IMR-90 (cell line): Measurements from ENCODE around the gene TBC1D9. TPM values are rescaled to one million over a fixed set of nuclear protein-coding genes. Genes with fewer than 3 reads are reported as not detected.
A peak's percentile ranks its signal among the peaks of the same experiment; 100 is the strongest.

Experiments used
- ATAC-seq: fragments of 200-7000 bp; cut with Tn5 transposase; 2 replicates; pipeline ENCODE4 v1.9.1; 2020; ENCODE audit warnings: low read depth, mild to moderate bottlenecking, moderate library complexity
- BruUV-seq: library from RNA; stranded (reverse); fragments of 400-500 nt; replicated peaks from 2 replicates; lab custom pipeline; 2021; lab: Mats Ljungman, UMichigan
- CTCF ChIA-PET: fragments of 300-600 bp; formaldehyde crosslinking; extraction: SDS; loops from one replicate; lab custom pipeline; 2021; ENCODE audit warnings: antibody characterized with exemption; lab: Yijun Ruan, JAX
- POLR2A ChIA-PET: fragments of 300-600 bp; sonication (Branson Sonifier 250); formaldehyde crosslinking; loops from one replicate; lab custom pipeline; 2022; ENCODE audit warnings: antibody characterized with exemption; ENCODE audit not compliant: unreplicated experiment; lab: Charles Lee
- DNase-seq: peaks from one replicate; pipeline ENCODE4 v3.0.0; 2013
- H2AFZ ChIP-seq: replicated peaks from 2 replicates; pipeline ENCODE3; 2013; ENCODE audit warnings: low read length, mild to moderate bottlenecking; ENCODE audit not compliant: poor library complexity
- H2AK5ac ChIP-seq: 2 replicates; pipeline ENCODE4 v1.6.1; 2013; ENCODE audit warnings: low read depth, low read length, inconsistent platforms
- H2AK9ac ChIP-seq: replicated peaks from 2 replicates; pipeline ENCODE3; 2013; ENCODE audit warnings: mild to moderate bottlenecking, low read depth, low read length, moderate library complexity; ENCODE audit not compliant: poor library complexity
- H2BK120ac ChIP-seq: 2 replicates; pipeline ENCODE4 v1.6.1; 2013; ENCODE audit warnings: low read depth, low read length, inconsistent platforms
- H2BK15ac ChIP-seq: 3 replicates; pipeline ENCODE4 v1.6.1; 2013; ENCODE audit warnings: low read depth, low read length, inconsistent platforms
- H2BK20ac ChIP-seq: 2 replicates; pipeline ENCODE4 v1.6.1; 2013; ENCODE audit warnings: low read depth, mild to moderate bottlenecking, inconsistent platforms, low read length, moderate library complexity
- H2BK5ac ChIP-seq: 2 replicates; pipeline ENCODE4 v1.6.1; 2013; ENCODE audit warnings: mild to moderate bottlenecking, low read depth, low read length, inconsistent platforms; ENCODE audit not compliant: poor library complexity, severe bottlenecking
- H3K14ac ChIP-seq: replicated peaks from 2 replicates; pipeline ENCODE4 v1.6.1; 2013; ENCODE audit warnings: low read depth, low read length, inconsistent platforms
- H3K18ac ChIP-seq: 2 replicates; pipeline ENCODE4 v1.6.1; 2013; ENCODE audit warnings: low read depth, low read length, control low read depth
- H3K23ac ChIP-seq: 2 replicates; pipeline ENCODE4 v1.6.1; 2013; ENCODE audit warnings: low read depth, low read length, inconsistent platforms
- H3K27ac ChIP-seq: 2 replicates; pipeline ENCODE4 v1.5.1; 2013; ENCODE audit warnings: mild to moderate bottlenecking, control low read depth, low read length; ENCODE audit not compliant: insufficient read depth
- H3K27me3 ChIP-seq: 2 replicates; pipeline ENCODE4 v1.6.1; 2013; ENCODE audit warnings: low read length; ENCODE audit not compliant: control insufficient read depth, insufficient read depth
- H3K36me3 ChIP-seq: 2 replicates; pipeline ENCODE4 v1.6.1; 2013; ENCODE audit warnings: low read length, mixed read lengths; ENCODE audit not compliant: control insufficient read depth, insufficient read depth
- H3K4ac ChIP-seq: 2 replicates; pipeline ENCODE4 v1.6.1; 2013; ENCODE audit warnings: low read depth, low read length, inconsistent platforms
- H3K4me1 ChIP-seq: 2 replicates; pipeline ENCODE4 v1.6.1; 2013; ENCODE audit warnings: low read length, mixed read lengths; ENCODE audit not compliant: control insufficient read depth, insufficient read depth
- H3K4me2 ChIP-seq: 2 replicates; pipeline ENCODE4 v1.6.1; 2013; ENCODE audit warnings: low read depth, mild to moderate bottlenecking, control low read depth, low read length, moderate library complexity
- H3K4me3 ChIP-seq: 2 replicates; pipeline ENCODE4 v1.5.1; 2013; ENCODE audit warnings: low read depth, mild to moderate bottlenecking, control low read depth, low read length, moderate library complexity; ENCODE audit not compliant: insufficient read depth
- H3K56ac ChIP-seq: 2 replicates; pipeline ENCODE4 v1.6.1; 2013; ENCODE audit warnings: low read length, inconsistent platforms; ENCODE audit not compliant: insufficient read depth; ENCODE audit errors: extremely low read depth
- H3K79me1 ChIP-seq, 2 experiments: 2 replicates each; pipeline ENCODE4 v1.6.1; 2013; ENCODE audit warnings: low read length in 2 of 2, inconsistent platforms in 1 of 2, low read depth in 1 of 2
- H3K9ac ChIP-seq: 2 replicates; pipeline ENCODE4 v1.6.1; 2013; ENCODE audit warnings: low read depth, low read length, control low read depth
- H3K9me1 ChIP-seq: 2 replicates; pipeline ENCODE4 v1.6.1; 2013; ENCODE audit warnings: low read length, inconsistent platforms; ENCODE audit not compliant: insufficient read depth
- H3K9me3 ChIP-seq: 2 replicates; pipeline ENCODE4 v1.6.1; 2013; ENCODE audit warnings: low read length; ENCODE audit not compliant: control insufficient read depth, insufficient read depth
- H4K20me1 ChIP-seq: 2 replicates; pipeline ENCODE4 v1.6.1; 2013; ENCODE audit warnings: low read length, inconsistent platforms; ENCODE audit not compliant: insufficient read depth
- H4K5ac ChIP-seq: 2 replicates; pipeline ENCODE4 v1.6.1; 2013; ENCODE audit warnings: mild to moderate bottlenecking, low read depth, low read length, control low read depth
- H4K8ac ChIP-seq, 2 experiments: 2 replicates each; pipeline ENCODE4 v1.6.1; 2013; ENCODE audit warnings: low read depth in 2 of 2, low read length in 2 of 2, control low read depth in 1 of 2, inconsistent platforms in 1 of 2
- H4K91ac ChIP-seq: 2 replicates; pipeline ENCODE4 v1.6.1; 2013; ENCODE audit warnings: low read depth, low read length, inconsistent platforms; ENCODE audit not compliant: insufficient read depth
- BHLHE40 ChIP-seq: fragments of 150-350 bp; IDR thresholded peaks from 2 replicates; pipeline ENCODE4 v1.6.1; 2016; ENCODE audit warnings: mild to moderate bottlenecking, low read depth, low read length
- CEBPB ChIP-seq: IDR thresholded peaks from 2 replicates; pipeline ENCODE4 v1.6.1; 2012; ENCODE audit warnings: low read depth, low read length, improper control_type of control experiment
- CTCF ChIP-seq: conservative IDR thresholded peaks from 2 replicates; pipeline ENCODE4 v1.5.1; 2012; ENCODE audit warnings: mild to moderate bottlenecking, low read depth, low read length, improper control_type of control experiment
- ELK1 ChIP-seq: fragments of 150-350 bp; IDR thresholded peaks from 2 replicates; pipeline ENCODE4 v1.6.1; 2016; ENCODE audit warnings: low read depth, mild to moderate bottlenecking, low read length, moderate library complexity, borderline replicate concordance
- MAZ ChIP-seq: IDR thresholded peaks from 2 replicates; pipeline ENCODE4 v1.6.1; 2012; ENCODE audit warnings: low read depth, mild to moderate bottlenecking, low read length, improper control_type of control experiment, moderate library complexity, borderline replicate concordance
- NFE2L2 ChIP-seq: fragments of 150-350 bp; IDR thresholded peaks from 2 replicates; pipeline ENCODE4 v1.6.1; 2016; ENCODE audit warnings: low read depth, mild to moderate bottlenecking, low read length
- POLR2A ChIP-seq: IDR thresholded peaks from 2 replicates; pipeline ENCODE4 v1.6.1; 2012; ENCODE audit warnings: mild to moderate bottlenecking, low read depth, low read length
- RAD21 ChIP-seq: IDR thresholded peaks from 2 replicates; pipeline ENCODE4 v1.6.1; 2012; ENCODE audit warnings: low read length, improper control_type of control experiment
- RCOR1 ChIP-seq: IDR thresholded peaks from 2 replicates; pipeline ENCODE4 v1.6.1; 2012; ENCODE audit warnings: mild to moderate bottlenecking, low read length, improper control_type of control experiment; ENCODE audit not compliant: insufficient replicate concordance
- RFX5 ChIP-seq: IDR thresholded peaks from 2 replicates; pipeline ENCODE4 v1.8.0; 2012; ENCODE audit warnings: low read depth, mild to moderate bottlenecking, low read length, moderate library complexity
- SMC3 ChIP-seq: fragments of 150-350 bp; IDR thresholded peaks from 2 replicates; pipeline ENCODE4 v1.6.1; 2016; ENCODE audit warnings: low read depth, mild to moderate bottlenecking, antibody characterized with exemption, low read length, moderate library complexity
- WGBS, 2 experiments: methylation state at CpG; one replicate each; pipeline versions ENCODE4 v1.1.5 to v1.1.7; 2013; ENCODE audit warnings: missing lambda C conversion rate in 2 of 2; ENCODE audit not compliant: insufficient read length in 1 of 2; ENCODE audit errors: extremely low coverage in 2 of 2; 5-methylcytosine and 5-hydroxymethylcytosine counted together
- dilution Hi-C: fragments of 300-500 bp; cut with HindIII; formaldehyde crosslinking; loops from one replicate; pipeline ENCODE4 v1.14.3; 2018; ENCODE audit warnings: low sequenced_read_pairs; ENCODE audit not compliant: unreplicated experiment
- in situ Hi-C: fragments of 300-500 bp; cut with MboI; formaldehyde crosslinking; loops from 3 replicates; pipeline ENCODE4 v1.14.3; 2019; ENCODE audit warnings: low sequenced_read_pairs, inconsistent platforms, mixed read lengths
- intact Hi-C: fragments of 100-400 bp; cut with micrococcal nuclease; formaldehyde crosslinking; loops from 2 replicates; pipeline ENCODE4 v1.10.0; 2022
- polyA plus RNA-seq, 3 experiments: library from polyadenylated mRNA; depleted of rRNA; stranded (reverse); fragments of >200 nt; gene quantifications; 2 replicates each; pipeline ENCODE4 v1.2.3, GENCODE V29; 2012; ENCODE audit warnings: low replicate concordance in 1 of 3
- total RNA-seq: library from RNA; depleted of rRNA; stranded (reverse); fragments of >200 nt; gene quantifications from 2 replicates; pipeline ENCODE4 v1.2.3, GENCODE V29; 2012
- TF ChIP-seq, protein P1 (sequence below): fragments of 150-350 bp; IDR thresholded peaks from 2 replicates; pipeline ENCODE4 v1.6.1; 2017; ENCODE audit warnings: mild to moderate bottlenecking, antibody characterized with exemption, low read length, low read depth

The TBC1D9 gene
- total and polyA plus RNA-seq, 2 of the 4 experiments (the other 2 are of a cell fraction) = 11.7 to 15.2 TPM

GRCh38 chr4:140724760-140725159, 31.4 kb downstream of the TBC1D9 start:
- peaks cover 2% of the 10 kb centered on the region; the same call in 1 of the 2 replicates for H3K9me1 ChIP-seq
- H3K14ac ChIP-seq = no peak overlapping the region
- H4K20me1 ChIP-seq = no peaks in the 10 kb centered on the region
- no peak overlapping the region for H2AK9ac ChIP-seq
- no peaks in the 10 kb centered on the region for H3K9me3 ChIP-seq
- no peak overlapping the region for H2BK5ac ChIP-seq
- H2BK20ac ChIP-seq = no peak overlapping the region
- dilution Hi-C loops (no loop called here), in situ Hi-C loops (no loop called here), intact Hi-C loops (no loop called here)
- H3K79me1 ChIP-seq = peaks cover 31 to 34% of the 10 kb centered on the region in 2 experiments
- no TSS peak for BruUV-seq
- no peaks in the 10 kb centered on the region for H3K27me3 ChIP-seq
- no peak overlapping the region for H3K27ac ChIP-seq
- H2BK15ac ChIP-seq = no peak overlapping the region
- H3K4me2 ChIP-seq = no peak overlapping the region
- peaks cover 10% of the 10 kb centered on the region for H3K4me1 ChIP-seq
- H4K91ac ChIP-seq = no peak overlapping the region
- TF ChIP-seq POLR2A = no peak
- TF ChIP-seq RAD21 = no peak
- TF ChIP-seq MAZ = no peak
- TF ChIP-seq, protein P1, sequence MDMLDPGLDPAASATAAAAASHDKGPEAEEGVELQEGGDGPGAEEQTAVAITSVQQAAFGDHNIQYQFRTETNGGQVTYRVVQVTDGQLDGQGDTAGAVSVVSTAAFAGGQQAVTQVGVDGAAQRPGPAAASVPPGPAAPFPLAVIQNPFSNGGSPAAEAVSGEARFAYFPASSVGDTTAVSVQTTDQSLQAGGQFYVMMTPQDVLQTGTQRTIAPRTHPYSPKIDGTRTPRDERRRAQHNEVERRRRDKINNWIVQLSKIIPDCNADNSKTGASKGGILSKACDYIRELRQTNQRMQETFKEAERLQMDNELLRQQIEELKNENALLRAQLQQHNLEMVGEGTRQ = no peak
- no peak for TF ChIP-seq ELK1
- TF ChIP-seq RCOR1 = no peak
- no peak for TF ChIP-seq BHLHE40
- TF ChIP-seq CEBPB = no peak
- TF ChIP-seq NFE2L2 = no peak
- no peak for TF ChIP-seq CTCF
- TF ChIP-seq RFX5 = no peak
- TF ChIP-seq SMC3 = no peak
- H3K18ac ChIP-seq = no peak overlapping the region
- no peak overlapping the region for H2AFZ ChIP-seq
- WGBS, 2 experiments = no CpG with 5 or more reads among the region's 5 CpGs
- no peak overlapping the region for H4K8ac ChIP-seq
- ChIA-PET POLR2A (no interaction called here), CTCF (no interaction called here)
- H3K56ac ChIP-seq = no peak overlapping the region
- ATAC-seq = no peak
- H3K9ac ChIP-seq = no peak overlapping the region
- H3K4ac ChIP-seq = no peak overlapping the region
- no peak overlapping the region for H3K23ac ChIP-seq
- no peak overlapping the region for H4K5ac ChIP-seq
- no peak overlapping the region for H2AK5ac ChIP-seq
- no peak overlapping the region for H3K4me3 ChIP-seq
- no peaks in the 10 kb centered on the region for H3K36me3 ChIP-seq
- H2BK120ac ChIP-seq = no peak overlapping the region
- DNase-seq = peak; percentile 11
